ENCODE results near the gene PPP1R3G.
A peak's percentile ranks its signal among the peaks of the same experiment; 100 is the strongest.

DNA sequence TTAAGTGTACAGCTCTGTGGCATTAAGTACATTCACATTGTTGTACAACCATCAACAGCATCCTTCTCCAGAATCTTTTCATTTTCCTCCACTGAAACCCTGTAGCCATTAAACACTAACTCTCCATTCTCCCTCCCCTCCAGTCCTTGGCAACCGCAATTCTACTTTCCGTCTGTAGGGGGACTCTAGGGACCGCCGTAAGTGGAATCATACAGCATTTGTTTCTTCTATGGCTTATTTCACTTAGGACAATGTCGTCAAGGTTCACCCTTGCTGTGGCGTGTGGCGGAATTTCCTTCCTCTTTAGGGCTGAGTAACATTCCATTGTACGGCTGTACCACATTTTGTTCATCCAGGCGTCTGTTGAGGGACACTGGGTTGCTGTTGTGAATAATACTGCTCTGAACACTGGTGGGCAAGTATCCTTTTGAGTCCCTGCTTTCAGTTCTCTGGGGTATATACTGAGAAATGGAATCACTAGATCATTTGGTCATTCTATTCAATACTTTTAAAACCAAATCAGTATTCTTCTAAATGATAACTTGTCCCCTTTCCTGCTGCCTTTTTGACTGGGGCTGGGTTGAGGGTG is 50.7 kb downstream of the PPP1R3G start:
- TF ChIP-seq, protein P1, sequence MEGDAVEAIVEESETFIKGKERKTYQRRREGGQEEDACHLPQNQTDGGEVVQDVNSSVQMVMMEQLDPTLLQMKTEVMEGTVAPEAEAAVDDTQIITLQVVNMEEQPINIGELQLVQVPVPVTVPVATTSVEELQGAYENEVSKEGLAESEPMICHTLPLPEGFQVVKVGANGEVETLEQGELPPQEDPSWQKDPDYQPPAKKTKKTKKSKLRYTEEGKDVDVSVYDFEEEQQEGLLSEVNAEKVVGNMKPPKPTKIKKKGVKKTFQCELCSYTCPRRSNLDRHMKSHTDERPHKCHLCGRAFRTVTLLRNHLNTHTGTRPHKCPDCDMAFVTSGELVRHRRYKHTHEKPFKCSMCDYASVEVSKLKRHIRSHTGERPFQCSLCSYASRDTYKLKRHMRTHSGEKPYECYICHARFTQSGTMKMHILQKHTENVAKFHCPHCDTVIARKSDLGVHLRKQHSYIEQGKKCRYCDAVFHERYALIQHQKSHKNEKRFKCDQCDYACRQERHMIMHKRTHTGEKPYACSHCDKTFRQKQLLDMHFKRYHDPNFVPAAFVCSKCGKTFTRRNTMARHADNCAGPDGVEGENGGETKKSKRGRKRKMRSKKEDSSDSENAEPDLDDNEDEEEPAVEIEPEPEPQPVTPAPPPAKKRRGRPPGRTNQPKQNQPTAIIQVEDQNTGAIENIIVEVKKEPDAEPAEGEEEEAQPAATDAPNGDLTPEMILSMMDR (IDR thresholded peaks at IDR 0.05; ENCODE audit: insufficient read depth, low read length), result peak; percentile 32
- no peak for TF ChIP-seq POLR2AphosphoS5 (IDR thresholded peaks at IDR 0.05; ENCODE audit: low read depth)
- TF ChIP-seq SPI1 (IDR thresholded peaks at IDR 0.05; ENCODE audit: borderline replicate concordance, low read depth), result no peak

Data from HL-60 (cell line).